PC-9 (cell line): ENCODE data around the gene UVRAG.
"Not testable (repeated sequence)": the region's sequence is repeated elsewhere in the genome, so short reads cannot be mapped to it uniquely, and the experiment has no call there.

Experiments
- CTCF ChIP-seq: fragments of 200-600 bp; sonication (generic); conservative IDR thresholded peaks from 2 replicates; pipeline ENCODE4 v1.6.1; 2017; ENCODE audit warnings: mixed run types, antibody characterized with exemption, mild to moderate bottlenecking, moderate library complexity
- EZH2 ChIP-seq: fragments of 200-600 bp; sonication (generic); IDR thresholded peaks from 2 replicates; pipeline ENCODE4 v1.8.0; 2017; ENCODE audit warnings: antibody characterized with exemption, low read depth

GRCh38 chr11:75979075-75979474, 164.1 kb downstream of the UVRAG start:
- not testable (repeated sequence) for TF ChIP-seq CTCF, EZH2
